Activated naive CD4-positive, alpha-beta T cell treated with anti-CD3 and anti-CD28 coated beads for 36 hours (primary cell): Measurements from ENCODE around the gene KSR2. TPM values are rescaled to one million over a fixed set of nuclear protein-coding genes. Genes with fewer than 3 reads are reported as not detected.

Source experiments
- CTCF ChIA-PET: fragments of 350-600 bp; sonication (Branson Sonifier 250); formaldehyde crosslinking; loops from one replicate; lab custom pipeline; 2021; ENCODE audit warnings: antibody characterized with exemption; lab: Charles Lee
- DNase-seq: peaks from one replicate; pipeline ENCODE4 v3.0.0-alpha.2; 2020
- H3K27ac Mint-ChIP-seq: one replicate; pipeline ENCODE4 v1.8.0; 2021; ENCODE audit warnings: mild to moderate bottlenecking, mixed read lengths
- H3K27me3 Mint-ChIP-seq: one replicate; pipeline ENCODE4 v1.8.0; 2021; ENCODE audit warnings: low read depth, mixed read lengths
- H3K36me3 Mint-ChIP-seq: one replicate; pipeline ENCODE4 v1.8.0; 2021; ENCODE audit warnings: low read depth, mixed read lengths
- H3K4me1 Mint-ChIP-seq: one replicate; pipeline ENCODE4 v1.8.0; 2021; ENCODE audit warnings: low read depth, mixed read lengths
- H3K4me3 Mint-ChIP-seq: one replicate; pipeline ENCODE4 v1.8.0; 2021; ENCODE audit warnings: mild to moderate bottlenecking, moderate library complexity, mixed read lengths
- H3K9me3 Mint-ChIP-seq: one replicate; pipeline ENCODE4 v1.8.0; 2021; ENCODE audit warnings: mixed read lengths
- intact Hi-C: fragments of 100-400 bp; cut with micrococcal nuclease; formaldehyde crosslinking; loops from one replicate; pipeline ENCODE4 v1.15.1; 2023
- total RNA-seq, 2 experiments: library from RNA; stranded (reverse); gene quantifications; one replicate each; pipeline ENCODE4 v1.2.3, GENCODE V29; 2021

The KSR2 gene
- total RNA-seq, 2 experiments from 2014 or later: 0.05 TPM; not detected in 1

DNA sequence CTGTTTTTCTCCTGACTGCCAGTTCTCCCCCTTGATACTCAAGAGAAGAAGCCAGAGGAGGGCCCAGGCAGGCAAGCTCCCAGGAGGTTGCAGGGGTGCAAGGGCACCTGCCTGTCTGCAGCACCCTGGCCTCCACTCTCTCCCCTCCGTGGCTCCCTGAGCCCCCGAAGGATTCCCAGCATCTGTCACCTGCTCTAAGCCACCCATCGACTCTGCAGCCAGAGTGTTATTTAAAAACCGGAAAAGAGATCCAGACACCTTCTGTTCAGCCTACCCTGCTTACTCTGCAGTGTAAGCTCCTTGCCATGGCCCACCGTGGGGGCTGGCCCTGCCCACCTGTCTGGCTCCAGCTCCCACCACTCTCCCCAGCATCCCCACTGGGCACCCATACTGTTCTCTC, 121.4 kb downstream of the KSR2 start:
- no peaks in the 10 kb centered on the region for H3K36me3 Mint-ChIP-seq
- intact Hi-C loops: no loop called here
- CTCF ChIA-PET: no interaction called here
- no peak overlapping the region for H3K4me3 Mint-ChIP-seq
- peaks cover 38% of the 10 kb centered on the region for H3K27me3 Mint-ChIP-seq
- H3K9me3 Mint-ChIP-seq: peaks cover 10% of the 10 kb centered on the region
- DNase-seq: no peak
- no peaks in the 10 kb centered on the region for H3K4me1 Mint-ChIP-seq
- no peak overlapping the region for H3K27ac Mint-ChIP-seq

DNA sequence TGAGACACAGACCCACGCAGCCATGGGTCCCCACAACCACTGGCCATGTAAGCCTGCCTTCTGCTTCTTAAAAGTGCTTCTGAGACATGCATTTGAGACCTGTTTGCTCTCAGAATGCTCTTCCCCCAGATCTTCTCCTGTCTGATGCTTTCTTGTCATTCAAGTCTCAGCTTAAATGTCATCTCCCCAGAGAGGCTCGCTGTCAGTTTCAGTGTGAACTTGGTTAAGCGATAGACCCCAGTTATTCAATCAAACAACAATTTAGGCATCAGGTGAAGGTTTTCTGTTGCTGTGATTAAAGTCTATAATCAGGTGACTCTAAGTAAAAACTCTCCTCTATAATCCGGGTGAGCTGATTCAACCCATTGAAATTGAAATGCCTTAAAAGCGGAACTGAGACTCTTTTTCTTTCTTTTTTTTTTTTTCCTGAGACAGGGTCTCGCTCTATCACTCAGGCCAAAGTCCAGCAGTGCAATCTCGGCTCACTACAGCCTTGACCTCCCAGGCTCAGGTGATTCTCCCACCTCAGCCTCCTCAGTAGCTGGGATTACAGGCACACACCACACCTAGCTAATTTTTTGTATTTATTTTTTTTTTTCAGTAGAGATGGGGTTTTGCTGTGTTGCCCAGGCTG, 123.4 kb downstream of the KSR2 start:
- H3K9me3 Mint-ChIP-seq: peaks cover 10% of the 10 kb centered on the region
- CTCF ChIA-PET: interaction anchor here (0.6 kb wide), 1 partner anchor 42 kb away, joined by 3 read pairs; no protein-coding TSS in a partner anchor
- no peak overlapping the region for H3K27ac Mint-ChIP-seq
- H3K4me3 Mint-ChIP-seq: no peak overlapping the region
- no peak for DNase-seq
- intact Hi-C loops: no loop called here
- H3K4me1 Mint-ChIP-seq: no peaks in the 10 kb centered on the region
- peaks cover 41% of the 10 kb centered on the region for H3K27me3 Mint-ChIP-seq
- H3K36me3 Mint-ChIP-seq: no peaks in the 10 kb centered on the region

DNA sequence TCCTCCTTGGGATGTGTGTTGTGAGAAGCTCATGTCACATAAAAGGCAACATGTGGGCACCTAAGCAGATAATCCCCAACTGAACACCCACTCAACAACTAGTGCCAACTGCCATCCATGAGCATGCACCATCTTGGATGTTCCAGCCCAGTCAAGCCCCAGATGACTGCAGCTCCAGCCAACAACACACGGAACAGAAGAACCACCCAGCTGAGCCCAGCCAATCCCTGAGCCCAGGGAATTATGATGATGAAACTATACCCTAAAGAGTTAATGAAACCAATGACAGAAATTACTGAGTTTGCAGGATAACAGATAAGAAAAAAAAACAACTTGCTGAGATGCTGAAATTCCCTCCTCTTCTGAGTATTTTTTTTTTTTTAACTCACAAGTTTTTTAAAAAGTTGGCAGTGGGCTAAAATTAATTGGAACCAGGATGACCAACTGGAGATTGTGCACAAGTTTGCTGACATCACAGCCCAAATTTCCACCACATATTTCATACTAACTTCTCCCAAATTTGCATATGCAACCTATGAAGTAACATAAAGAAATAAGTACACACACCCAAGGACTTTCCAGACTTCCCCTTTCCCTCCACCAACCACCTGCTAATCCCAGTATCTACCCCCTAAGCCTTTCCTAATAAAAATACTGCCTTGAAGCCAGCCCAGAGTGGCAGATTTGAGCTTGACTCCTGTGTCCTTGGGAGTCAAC, 124.5 kb downstream of the KSR2 start:
- peaks cover 41% of the 10 kb centered on the region for H3K27me3 Mint-ChIP-seq
- no peaks in the 10 kb centered on the region for H3K4me1 Mint-ChIP-seq

DNA sequence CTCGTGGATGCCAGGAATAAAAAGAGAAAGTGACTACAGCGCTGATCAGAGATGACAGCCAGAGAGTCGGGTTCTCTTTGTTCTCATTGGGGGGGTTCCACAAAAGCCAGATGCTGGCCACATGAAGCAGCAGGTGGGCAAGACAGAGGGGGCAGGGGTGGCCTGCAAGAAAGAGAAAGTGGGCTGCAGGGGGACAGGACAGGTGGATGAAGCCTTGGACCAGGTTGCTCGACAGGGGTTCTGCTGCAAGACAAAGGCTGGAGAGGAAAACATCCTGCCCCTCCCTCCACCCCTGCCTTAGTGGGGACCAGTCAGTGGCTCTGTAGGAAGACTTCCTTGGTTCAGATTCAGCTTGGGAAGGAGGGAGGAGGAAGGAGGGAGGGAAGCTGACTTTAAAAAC, 126.2 kb downstream of the KSR2 start:
- Mint-ChIP-seq H3K27ac (no peak overlapping the region), H3K9me3 (peaks cover 10% of the 10 kb centered on the region), H3K36me3 (no peaks in the 10 kb centered on the region), H3K4me3 (no peak overlapping the region), H3K4me1 (no peaks in the 10 kb centered on the region), H3K27me3 (peaks cover 33% of the 10 kb centered on the region)
- no peak for DNase-seq
- CTCF ChIA-PET: no interaction called here
- intact Hi-C loops: no loop called here

More for the DNA sequence above, 124.5 kb downstream of the KSR2 start:
- intact Hi-C loops: no loop called here
- Mint-ChIP-seq H3K4me3 (no peak overlapping the region), H3K9me3 (peaks cover 10% of the 10 kb centered on the region), H3K27ac (no peak overlapping the region), H3K36me3 (no peaks in the 10 kb centered on the region)
- no peak for DNase-seq
- CTCF ChIA-PET: interaction anchor here (0.6 kb wide), 1 partner anchor 41 kb away, joined by 3 read pairs; no protein-coding TSS in a partner anchor

DNA sequence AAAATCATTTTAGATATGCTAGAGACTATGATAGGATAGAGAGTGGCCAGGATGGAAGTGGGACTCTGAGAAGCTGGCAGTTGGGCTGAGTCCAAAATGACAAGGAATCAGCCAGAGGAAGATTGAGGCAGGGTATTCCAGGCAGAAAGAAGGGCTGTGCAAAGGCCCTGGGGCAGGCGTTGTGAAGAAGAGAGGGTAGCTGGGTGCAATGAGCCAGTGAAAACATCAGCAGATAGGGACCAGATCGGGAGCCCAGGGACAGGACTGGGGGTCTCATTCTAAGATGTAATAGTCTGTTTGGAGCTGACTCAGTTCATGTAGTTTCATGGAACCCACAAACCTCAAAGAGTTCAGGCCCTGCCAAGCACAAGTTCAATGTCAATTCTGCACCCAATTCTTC, 126.6 kb downstream of the KSR2 start:
- H3K4me1 Mint-ChIP-seq: peaks cover 2% of the 10 kb centered on the region
- no peak overlapping the region for H3K4me3 Mint-ChIP-seq
- peaks cover 34% of the 10 kb centered on the region for H3K27me3 Mint-ChIP-seq
- H3K36me3 Mint-ChIP-seq: no peaks in the 10 kb centered on the region
- peaks cover 10% of the 10 kb centered on the region for H3K9me3 Mint-ChIP-seq
- DNase-seq: no peak
- no peak overlapping the region for H3K27ac Mint-ChIP-seq
- CTCF ChIA-PET: no interaction called here
- intact Hi-C loops: no loop called here

DNA sequence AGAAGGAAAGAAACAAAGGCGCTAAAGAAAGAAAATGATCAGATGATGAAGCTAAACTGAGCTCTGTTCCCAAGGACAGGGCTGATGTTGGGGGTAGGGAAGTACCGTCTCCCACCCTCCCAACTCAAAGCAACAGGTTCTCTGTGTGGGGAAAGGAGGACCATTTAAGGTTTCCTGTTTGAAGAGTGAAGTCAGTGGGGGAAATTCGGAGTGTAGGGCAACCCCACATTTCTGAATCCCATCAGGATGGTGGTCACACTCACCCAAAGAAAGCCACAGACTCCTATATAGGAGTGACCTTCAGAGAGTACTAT, 131.1 kb downstream of the KSR2 start:
- H3K9me3 Mint-ChIP-seq: no peaks in the 10 kb centered on the region
- no peaks in the 10 kb centered on the region for H3K36me3 Mint-ChIP-seq
- DNase-seq: no peak
- H3K4me1 Mint-ChIP-seq: peaks cover 4% of the 10 kb centered on the region
- H3K27me3 Mint-ChIP-seq: peaks cover 12% of the 10 kb centered on the region
- CTCF ChIA-PET: interaction anchor here (0.6 to 3.4 kb wide), 28 partner anchors 10 to 626 kb away, joined by 3 to 44 read pairs (median 4); no protein-coding TSS in a partner anchor
- intact Hi-C loops: loop anchor here (1.0 to 5.0 kb wide), 5 partner anchors 250 to 1135 kb away; no protein-coding TSS in a partner anchor
- no peak overlapping the region for H3K4me3 Mint-ChIP-seq
- H3K27ac Mint-ChIP-seq: no peak overlapping the region

DNA sequence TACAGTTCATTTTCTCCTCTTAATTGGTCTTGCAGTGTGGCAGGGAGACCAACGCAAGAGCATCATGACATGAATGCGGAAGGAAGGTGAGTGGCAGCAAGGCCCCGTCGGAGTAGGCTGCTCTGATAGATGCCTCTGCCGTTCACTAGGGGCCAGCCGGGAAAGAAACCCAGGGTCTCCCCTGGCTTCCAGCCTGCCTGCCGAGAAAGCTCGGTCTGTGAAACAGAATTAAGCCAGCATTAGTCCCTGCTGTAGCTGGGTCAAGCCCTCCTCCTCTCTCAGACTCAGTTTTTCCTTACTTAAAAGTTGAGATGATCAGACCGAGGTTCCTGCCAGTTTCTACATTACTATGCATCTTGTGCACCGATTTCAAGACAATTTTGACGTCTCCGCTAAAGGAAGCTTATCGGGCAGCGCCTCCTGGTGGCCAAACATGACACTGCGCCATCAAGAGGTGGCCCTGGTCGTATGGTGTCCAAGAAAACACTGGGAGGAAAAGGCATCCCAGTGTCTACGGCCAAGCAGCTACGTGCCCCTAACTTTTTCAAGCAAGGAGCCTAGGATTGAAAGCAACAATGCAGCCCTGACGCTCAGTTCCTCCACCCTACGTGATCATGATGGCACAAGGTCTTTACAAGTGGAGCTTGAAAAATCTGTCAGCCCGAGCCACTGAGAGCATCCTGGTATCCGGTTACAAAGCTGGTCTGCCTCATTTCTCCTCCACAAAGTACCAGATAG, 131.6 kb downstream of the KSR2 start:
- H3K27me3 Mint-ChIP-seq: peaks cover 11% of the 10 kb centered on the region
- no peak overlapping the region for H3K4me3 Mint-ChIP-seq
- H3K4me1 Mint-ChIP-seq: peaks cover 4% of the 10 kb centered on the region
- H3K27ac Mint-ChIP-seq: no peak overlapping the region
- no peaks in the 10 kb centered on the region for H3K9me3 Mint-ChIP-seq
- CTCF ChIA-PET: interaction anchor here (0.6 to 3.4 kb wide), 32 partner anchors 10 to 996 kb away, joined by 3 to 44 read pairs (median 4); no protein-coding TSS in a partner anchor
- no peaks in the 10 kb centered on the region for H3K36me3 Mint-ChIP-seq
- peak; percentile 89 for DNase-seq
- intact Hi-C loops: loop anchor here (1.0 to 5.0 kb wide), 5 partner anchors 250 to 1135 kb away; no protein-coding TSS in a partner anchor

DNA sequence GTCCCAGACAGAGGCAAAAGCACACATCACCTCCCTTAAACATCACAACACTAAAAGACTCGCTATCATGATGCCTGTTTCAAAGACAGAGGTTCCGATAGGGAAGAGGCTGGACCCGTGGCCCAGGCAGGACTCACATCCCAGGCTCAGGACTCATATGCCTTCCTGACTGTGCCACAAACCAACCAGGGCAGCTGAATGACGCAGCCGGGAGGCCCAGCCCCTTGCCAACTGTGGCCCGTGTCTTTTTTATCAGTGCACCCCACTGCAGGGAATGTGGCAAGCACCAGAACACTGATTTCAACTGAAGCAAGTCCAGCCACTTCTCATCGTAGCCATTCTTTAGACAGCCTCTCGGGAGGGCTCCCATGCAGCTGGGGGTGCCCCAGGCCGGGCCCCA, 132.3 kb downstream of the KSR2 start:
- Mint-ChIP-seq H3K27me3 (peaks cover 10% of the 10 kb centered on the region), H3K4me3 (no peak overlapping the region), H3K36me3 (no peaks in the 10 kb centered on the region), H3K27ac (no peak overlapping the region), H3K9me3 (no peaks in the 10 kb centered on the region), H3K4me1 (peaks cover 4% of the 10 kb centered on the region)
- CTCF ChIA-PET: interaction anchor here (0.6 to 3.4 kb wide), 15 partner anchors 13 to 996 kb away, joined by 3 to 44 read pairs (median 6); no protein-coding TSS in a partner anchor
- intact Hi-C loops: loop anchor here (5.0 kb wide), 2 partner anchors 249 to 1134 kb away; no protein-coding TSS in a partner anchor
- DNase-seq: no peak

DNA sequence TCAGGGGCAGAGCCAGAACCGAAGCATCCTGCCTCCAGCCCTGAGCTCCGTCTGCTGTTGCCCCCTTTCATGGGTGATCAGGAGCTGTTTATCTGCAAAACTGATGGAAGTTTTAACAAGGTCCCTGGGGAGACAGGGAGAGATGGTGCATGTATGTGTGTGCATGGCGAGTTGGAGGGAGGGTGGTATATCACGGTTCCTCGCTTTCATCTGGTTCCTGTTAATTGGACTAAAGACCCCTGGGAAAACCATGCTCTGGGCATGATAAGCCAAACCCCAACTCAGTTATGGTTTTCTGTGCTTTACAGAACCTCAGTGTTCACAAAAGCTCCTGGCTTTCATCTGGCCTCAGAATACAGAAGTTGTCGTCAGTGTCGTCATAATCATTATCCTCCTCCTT, 133.6 kb downstream of the KSR2 start:
- intact Hi-C loops: loop anchor here (5.0 kb wide), 2 partner anchors 248 to 1133 kb away; no protein-coding TSS in a partner anchor
- H3K27me3 Mint-ChIP-seq: peaks cover 10% of the 10 kb centered on the region
- CTCF ChIA-PET: interaction anchor here (0.5 to 1.0 kb wide), 3 partner anchors 16 to 467 kb away, joined by 3 read pairs; no protein-coding TSS in a partner anchor

DNA sequence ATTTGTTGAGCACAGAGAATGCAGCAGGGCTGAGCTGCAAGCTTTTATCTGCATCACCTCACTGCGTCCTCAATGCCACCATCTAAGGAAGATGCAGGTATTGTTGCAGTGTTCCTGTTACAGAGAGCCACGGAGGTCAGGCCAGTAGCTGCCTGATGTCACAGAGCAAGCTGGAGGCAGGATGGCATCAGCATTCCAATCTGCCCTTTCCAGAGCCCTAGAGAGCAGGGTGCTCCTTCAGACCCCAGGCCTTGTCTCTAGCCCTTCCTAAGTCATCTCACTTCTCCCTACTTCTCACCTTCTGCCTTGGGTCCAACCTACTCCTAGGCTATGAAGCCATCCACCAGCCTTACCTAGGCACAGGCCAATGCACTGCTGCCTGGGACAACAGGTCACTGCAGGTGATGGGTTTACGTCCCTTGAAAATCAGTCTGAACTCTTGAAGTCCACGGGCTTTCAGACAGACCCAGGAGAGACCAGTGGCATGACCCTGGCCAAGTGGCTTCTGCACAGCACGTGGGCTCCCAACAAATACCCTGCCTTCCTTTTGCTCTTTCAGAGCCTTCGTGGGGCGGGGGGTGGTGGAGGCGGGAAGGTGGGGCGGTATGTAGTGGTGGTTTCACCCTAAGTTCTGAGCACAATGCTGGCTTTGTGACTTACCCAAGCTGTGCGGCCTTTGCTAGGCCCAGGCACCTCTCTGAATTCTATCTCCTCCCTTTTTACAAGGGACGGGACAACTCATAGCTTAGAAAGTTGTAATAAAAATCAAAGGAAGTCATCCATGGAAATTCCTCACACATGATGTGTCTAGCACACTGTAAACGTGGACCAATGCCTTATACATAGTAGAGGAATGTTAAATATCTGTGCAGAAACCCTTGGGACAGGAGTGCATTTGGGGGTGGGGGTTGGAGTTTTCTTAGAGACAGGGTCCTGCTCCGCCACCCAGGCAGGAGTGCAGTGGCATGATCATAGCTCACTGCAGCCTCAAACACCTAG, 136.0 kb downstream of the KSR2 start:
- H3K27ac Mint-ChIP-seq: no peak overlapping the region
- DNase-seq: no peak
- intact Hi-C loops: no loop called here
- peaks cover 14% of the 10 kb centered on the region for H3K9me3 Mint-ChIP-seq
- peaks cover 4% of the 10 kb centered on the region for H3K4me1 Mint-ChIP-seq
- no peaks in the 10 kb centered on the region for H3K36me3 Mint-ChIP-seq
- no peak overlapping the region for H3K4me3 Mint-ChIP-seq
- CTCF ChIA-PET: interaction anchor here (0.9 to 1.1 kb wide), 3 partner anchors 17 to 612 kb away, joined by 3 to 4 read pairs (median 4); no protein-coding TSS in a partner anchor
- H3K27me3 Mint-ChIP-seq: peaks cover 7% of the 10 kb centered on the region

More for the DNA sequence above, 133.6 kb downstream of the KSR2 start:
- H3K9me3 Mint-ChIP-seq: no peaks in the 10 kb centered on the region
- no peaks in the 10 kb centered on the region for H3K36me3 Mint-ChIP-seq
- H3K27ac Mint-ChIP-seq: no peak overlapping the region
- H3K4me3 Mint-ChIP-seq: no peak overlapping the region
- DNase-seq: no peak
- peaks cover 4% of the 10 kb centered on the region for H3K4me1 Mint-ChIP-seq

DNA sequence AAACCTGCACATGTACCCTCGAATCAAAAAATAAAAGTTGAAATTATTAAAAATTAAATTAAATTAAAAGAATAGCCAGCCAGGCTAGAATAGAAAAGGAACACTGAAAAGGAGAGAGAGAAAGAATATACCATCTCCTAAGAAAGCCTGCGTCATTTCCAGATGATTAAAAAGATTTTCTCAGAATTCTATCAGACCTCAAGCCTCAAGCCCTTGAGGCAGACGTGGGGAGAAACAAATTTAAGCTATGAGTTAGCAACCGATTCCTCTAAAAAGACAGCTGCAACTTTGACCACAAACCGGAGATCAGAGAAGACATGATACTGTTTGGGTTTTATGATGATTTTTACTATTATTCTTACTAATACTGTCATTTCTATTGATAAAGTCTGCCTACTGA, 138.3 kb downstream of the KSR2 start:
- Mint-ChIP-seq H3K27ac (no peak overlapping the region), H3K9me3 (peaks cover 15% of the 10 kb centered on the region), H3K36me3 (no peaks in the 10 kb centered on the region), H3K4me1 (no peaks in the 10 kb centered on the region), H3K4me3 (no peak overlapping the region), H3K27me3 (no peaks in the 10 kb centered on the region)
- intact Hi-C loops: no loop called here
- CTCF ChIA-PET: interaction anchor here (1.0 to 1.2 kb wide), 2 partner anchors 20 to 463 kb away, joined by 3 to 5 read pairs; no protein-coding TSS in a partner anchor
- DNase-seq: no peak
